Nephron progenitor cell (in vitro differentiated cells): ENCODE measurements around the gene FAM234B.
A peak's percentile ranks its signal among the peaks of the same experiment; 100 is the strongest.
"Not testable (repeated sequence)": the region's sequence is repeated elsewhere in the genome, so short reads cannot be mapped to it uniquely, and the experiment has no call there.

Experiments
- DNase-seq: peaks from one replicate; pipeline ENCODE4 v3.0.0; 2021
- H3K27ac Mint-ChIP-seq: 2 replicates; pipeline ENCODE4 v1.8.0; 2021; ENCODE audit warnings: mild to moderate bottlenecking, moderate library complexity, mixed read lengths
- H3K27me3 Mint-ChIP-seq: 2 replicates; pipeline ENCODE4 v1.8.0; 2021; ENCODE audit warnings: mild to moderate bottlenecking, low read depth, mixed read lengths; ENCODE audit not compliant: poor library complexity
- H3K36me3 Mint-ChIP-seq: 2 replicates; pipeline ENCODE4 v1.8.0; 2021; ENCODE audit warnings: low read depth, mixed read lengths
- H3K4me1 Mint-ChIP-seq: 2 replicates; pipeline ENCODE4 v1.8.0; 2021; ENCODE audit warnings: mixed read lengths
- H3K4me3 Mint-ChIP-seq: 2 replicates; pipeline ENCODE4 v1.8.0; 2021; ENCODE audit warnings: mild to moderate bottlenecking, moderate library complexity, mixed read lengths
- H3K9me3 Mint-ChIP-seq: 2 replicates; pipeline ENCODE4 v1.8.0; 2021; ENCODE audit warnings: mild to moderate bottlenecking, moderate library complexity, mixed read lengths
- TF ChIP-seq, protein P1 (sequence below): fragments of 200-600 bp; sonication (generic); IDR thresholded peaks from 2 replicates; pipeline ENCODE4 v1.5.0; 2021; ENCODE audit warnings: antibody characterized with exemption

Gene FAM234B

DNA sequence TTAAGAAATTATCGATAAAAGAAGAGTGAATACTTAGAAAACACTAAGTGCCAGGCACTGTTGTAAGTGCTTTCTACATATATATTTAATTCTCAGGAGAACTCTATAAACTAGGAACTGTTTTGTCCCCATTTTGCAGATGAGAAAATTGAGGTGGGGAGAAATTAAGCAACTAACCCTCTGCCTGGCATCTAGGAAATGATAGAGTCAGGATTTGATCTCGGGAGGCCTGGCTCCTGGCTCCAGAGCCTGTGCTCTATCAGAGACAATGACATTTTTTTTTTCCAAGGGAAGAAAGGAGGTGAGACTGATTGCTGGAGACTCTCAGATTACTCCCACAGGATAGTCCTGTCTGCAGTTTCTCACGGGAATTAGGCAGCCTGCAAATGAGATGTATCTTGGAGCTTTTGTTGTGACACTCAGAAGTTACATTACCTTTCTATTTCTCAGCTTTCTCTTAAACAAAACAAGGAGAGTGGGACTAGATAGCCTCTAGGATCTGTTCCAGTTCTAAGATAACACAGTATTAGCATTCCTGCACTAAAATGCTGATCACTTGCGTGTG lies 1.4 kb upstream of the FAM234B start:
- Mint-ChIP-seq H3K27ac (peak overlapping the region; percentile 20), H3K4me3 (peak overlapping the region; percentile 91), H3K9me3 (no peaks in the 10 kb centered on the region), H3K36me3 (no peaks in the 10 kb centered on the region), H3K27me3 (peaks cover 8% of the 10 kb centered on the region), H3K4me1 (peaks cover 75% of the 10 kb centered on the region)
- DNase-seq, result no peak
- TF ChIP-seq, protein P1, sequence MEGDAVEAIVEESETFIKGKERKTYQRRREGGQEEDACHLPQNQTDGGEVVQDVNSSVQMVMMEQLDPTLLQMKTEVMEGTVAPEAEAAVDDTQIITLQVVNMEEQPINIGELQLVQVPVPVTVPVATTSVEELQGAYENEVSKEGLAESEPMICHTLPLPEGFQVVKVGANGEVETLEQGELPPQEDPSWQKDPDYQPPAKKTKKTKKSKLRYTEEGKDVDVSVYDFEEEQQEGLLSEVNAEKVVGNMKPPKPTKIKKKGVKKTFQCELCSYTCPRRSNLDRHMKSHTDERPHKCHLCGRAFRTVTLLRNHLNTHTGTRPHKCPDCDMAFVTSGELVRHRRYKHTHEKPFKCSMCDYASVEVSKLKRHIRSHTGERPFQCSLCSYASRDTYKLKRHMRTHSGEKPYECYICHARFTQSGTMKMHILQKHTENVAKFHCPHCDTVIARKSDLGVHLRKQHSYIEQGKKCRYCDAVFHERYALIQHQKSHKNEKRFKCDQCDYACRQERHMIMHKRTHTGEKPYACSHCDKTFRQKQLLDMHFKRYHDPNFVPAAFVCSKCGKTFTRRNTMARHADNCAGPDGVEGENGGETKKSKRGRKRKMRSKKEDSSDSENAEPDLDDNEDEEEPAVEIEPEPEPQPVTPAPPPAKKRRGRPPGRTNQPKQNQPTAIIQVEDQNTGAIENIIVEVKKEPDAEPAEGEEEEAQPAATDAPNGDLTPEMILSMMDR, result no peak

DNA sequence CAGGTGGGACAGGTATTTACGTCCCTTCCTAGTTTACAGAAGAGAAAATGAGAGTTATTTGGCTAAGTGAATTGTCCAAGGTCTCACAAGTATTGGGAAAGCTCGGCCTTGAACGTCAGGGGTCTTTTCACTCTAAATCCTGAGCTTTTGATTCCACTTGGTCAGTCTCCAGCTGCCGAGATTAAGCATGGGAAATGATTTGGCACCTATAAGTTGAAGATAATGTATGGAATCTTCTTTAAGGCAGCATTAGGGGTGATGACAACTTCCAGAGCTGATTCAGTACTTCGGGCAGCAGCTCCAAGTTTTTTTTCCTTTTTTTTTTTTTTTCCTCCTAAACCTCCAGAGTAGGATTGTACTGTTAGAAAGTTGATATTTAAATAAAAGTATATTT lies 722 bp downstream of the FAM234B start:
- Mint-ChIP-seq H3K36me3 (peaks cover 13% of the 10 kb centered on the region), H3K4me3 (peak overlapping the region; percentile 91), H3K4me1 (peaks cover 61% of the 10 kb centered on the region), H3K27me3 (peaks cover 6% of the 10 kb centered on the region), H3K9me3 (peaks cover 4% of the 10 kb centered on the region), H3K27ac (peak overlapping the region; percentile 15)
- no peak for DNase-seq
- TF ChIP-seq, protein P1, result no peak

DNA sequence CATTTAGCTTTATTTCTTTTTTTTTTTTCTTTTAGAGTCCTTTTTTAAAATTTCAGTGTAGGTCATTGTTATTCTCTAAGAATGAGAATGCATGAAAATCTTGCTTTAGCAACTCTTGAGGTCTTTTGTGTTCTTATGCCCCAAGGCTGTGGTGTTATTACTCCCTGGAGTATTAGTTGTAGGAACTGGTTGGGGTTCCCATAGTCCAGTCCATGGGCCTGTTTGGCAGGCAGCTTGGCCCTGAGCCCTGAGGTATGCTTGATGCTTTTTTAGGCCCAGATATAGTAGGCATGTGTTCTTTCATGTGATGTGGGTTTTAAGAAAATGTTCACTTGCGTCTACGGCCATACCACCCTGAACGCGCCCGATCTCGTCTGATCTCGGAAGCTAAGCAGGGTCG lies 1.6 kb downstream of the FAM234B start:
- peaks cover 3% of the 10 kb centered on the region for H3K27me3 Mint-ChIP-seq
- TF ChIP-seq, protein P1, result no peak
- H3K36me3 Mint-ChIP-seq, result peaks cover 13% of the 10 kb centered on the region
- DNase-seq, result no peak
- H3K9me3 Mint-ChIP-seq, result peaks cover 4% of the 10 kb centered on the region
- H3K27ac Mint-ChIP-seq, result no peak overlapping the region
- peaks cover 57% of the 10 kb centered on the region for H3K4me1 Mint-ChIP-seq
- H3K4me3 Mint-ChIP-seq, result peak overlapping the region; percentile 91

DNA sequence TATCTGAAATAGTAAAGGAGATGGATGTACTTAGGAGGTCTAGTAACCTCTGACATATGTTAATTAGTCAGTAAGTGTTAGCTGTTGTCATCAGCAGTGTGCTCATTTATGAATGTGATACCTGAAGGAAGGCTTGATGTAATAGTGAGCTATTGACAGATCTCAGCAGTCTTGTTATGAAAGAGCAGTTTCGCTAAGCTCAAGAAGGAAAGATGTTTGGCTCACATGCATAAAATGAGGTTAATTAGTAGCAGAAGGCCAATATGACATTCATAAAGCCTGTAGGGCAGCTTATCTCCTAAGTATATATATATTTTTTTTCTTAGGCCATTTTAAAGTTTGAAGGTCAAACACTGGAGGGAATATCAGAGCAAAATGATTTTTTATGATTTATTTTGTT lies 2.8 kb downstream of the FAM234B start:
- TF ChIP-seq, protein P1, result no peak
- Mint-ChIP-seq H3K4me3 (no peak overlapping the region), H3K27ac (no peak overlapping the region), H3K9me3 (peaks cover 11% of the 10 kb centered on the region), H3K36me3 (peaks cover 21% of the 10 kb centered on the region), H3K4me1 (peaks cover 49% of the 10 kb centered on the region), H3K27me3 (peaks cover 3% of the 10 kb centered on the region)
- DNase-seq, result no peak

DNA sequence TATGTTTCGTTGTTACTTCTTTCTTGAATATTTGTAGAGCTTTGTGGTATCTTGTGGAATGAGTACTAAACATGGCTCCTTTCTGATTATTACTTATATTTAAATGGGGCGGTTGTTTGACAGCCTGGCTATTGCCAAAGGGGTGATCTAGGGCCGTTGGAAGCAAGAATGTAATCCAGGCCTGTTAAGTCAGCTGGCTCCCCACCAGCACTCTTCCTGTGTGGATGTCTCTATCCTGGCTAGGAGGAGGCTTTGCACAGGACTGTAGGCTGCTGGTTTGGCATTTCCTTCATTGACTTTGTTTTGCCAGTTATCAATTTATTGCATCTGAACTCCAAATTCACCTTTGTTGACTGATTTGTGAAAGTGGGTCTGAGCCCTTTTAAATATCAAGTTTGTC lies 5.6 kb downstream of the FAM234B start:
- Mint-ChIP-seq H3K4me1 (peaks cover 26% of the 10 kb centered on the region), H3K27me3 (no peaks in the 10 kb centered on the region), H3K4me3 (no peak overlapping the region), H3K36me3 (peaks cover 43% of the 10 kb centered on the region), H3K9me3 (peaks cover 36% of the 10 kb centered on the region), H3K27ac (no peak overlapping the region)
- DNase-seq, result no peak
- TF ChIP-seq, protein P1, result no peak

DNA sequence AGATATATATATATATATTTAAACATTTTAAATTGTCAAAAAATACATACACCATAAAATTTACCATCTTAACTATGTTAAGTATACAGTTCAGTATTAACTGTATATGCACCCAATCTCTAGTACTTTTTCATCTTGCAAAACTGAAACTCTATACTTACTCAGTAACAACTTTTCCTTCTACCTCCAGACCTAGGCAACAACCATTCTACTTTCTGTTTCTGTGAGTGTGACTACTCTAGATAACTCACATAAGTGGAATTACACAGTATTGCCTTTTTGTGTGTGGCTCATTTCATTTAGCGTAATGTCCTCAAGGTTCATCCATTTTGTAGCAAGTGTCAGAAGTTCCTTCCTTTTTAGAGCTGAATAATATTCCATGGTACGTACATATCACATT lies 8.2 kb downstream of the FAM234B start:
- Mint-ChIP-seq H3K4me1 (peaks cover 7% of the 10 kb centered on the region), H3K9me3 (peaks cover 43% of the 10 kb centered on the region), H3K27me3 (peaks cover 5% of the 10 kb centered on the region), H3K36me3 (peaks cover 64% of the 10 kb centered on the region), H3K27ac (no peak overlapping the region), H3K4me3 (no peak overlapping the region)
- TF ChIP-seq, protein P1, result no peak
- no peak for DNase-seq

DNA sequence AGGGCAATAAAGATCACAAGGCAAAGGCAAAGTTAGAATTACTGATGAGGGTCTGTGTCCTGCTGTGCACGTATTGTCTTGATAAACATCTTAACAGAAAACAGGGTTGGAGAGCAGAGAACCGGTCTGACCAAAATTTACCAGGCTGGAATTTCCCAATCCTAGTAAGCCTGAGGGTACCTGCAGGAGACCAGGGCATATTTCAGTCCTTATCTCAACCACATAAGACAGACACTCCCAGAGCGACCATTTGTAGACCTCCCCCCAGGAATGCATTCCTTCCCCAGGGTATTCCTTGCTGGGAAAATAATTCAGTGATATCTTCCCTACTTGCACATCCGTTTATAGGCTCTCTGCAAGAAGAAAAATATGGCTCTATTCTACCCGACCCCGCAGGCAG lies 9.4 kb downstream of the FAM234B start:
- Mint-ChIP-seq H3K9me3 (peaks cover 40% of the 10 kb centered on the region), H3K36me3 (peaks cover 68% of the 10 kb centered on the region)
- not testable (repeated sequence) for H3K27ac Mint-ChIP-seq, H3K4me1 Mint-ChIP-seq, DNase-seq, H3K4me3 Mint-ChIP-seq, H3K27me3 Mint-ChIP-seq
